ENCODE results near the gene SH3BGRL3. TPM values are rescaled to one million over a fixed set of nuclear protein-coding genes. Genes with fewer than 3 reads are reported as not detected.
A peak's percentile ranks its signal among the peaks of the same experiment; 100 is the strongest.
"Not testable (repeated sequence)": the region's sequence is repeated elsewhere in the genome, so short reads cannot be mapped to it uniquely, and the experiment has no call there.

Gene SH3BGRL3
- total RNA-seq = 10 to 100 TPM; 49.6 to 97.2 (median 56.0) TPM

- TF ChIP-seq EP300 (IDR thresholded peaks at IDR 0.05) (peak in 1 of 2 donors; percentile 90), CTCF (IDR thresholded peaks at IDR 0.05) (peak; percentile 12 to 62 (median 28)), POLR2A (IDR thresholded peaks at IDR 0.05) (peak; percentile 76 to 93)
- Histone ChIP-seq H3K9me3 (no peaks in the 10 kb centered on the region), H3K4me1 (peaks cover 0 to 88% (median 63%) of the 10 kb centered on the region in 4 donors), H3K27me3 (no peaks in the 10 kb centered on the region), H3K27ac (peak within 1 kb of the TSS; percentile 81 to 99 (median 96)), H3K36me3 (peaks cover 0 to 14% (median 0%) of the 10 kb centered on the region in 3 donors), H3K4me3 (peak within 1 kb of the TSS; percentile 76 to 98 (median 85))
- 1% methylated on average over 38 to 39 of the region's 66 CpGs for WGBS, 2 donors
- peak; percentile 80 to 86 for DNase-seq (ENCODE audit: low spot score in 2 of 2)
Observed at GRCh38 chr1:26279456-26280332, at the start of gene SH3BGRL3. TSS of gene SH3BGRL3 (plus strand) at chr1:26280086. CDS start at chr1:26280156, 70 bp downstream.

GRCh38 chr1:26230682-26231081 is 49.2 kb upstream of the SH3BGRL3 start:
- not testable (repeated sequence) for H3K4me3 ChIP-seq; H3K9me3 ChIP-seq; H3K36me3 ChIP-seq; DNase-seq (ENCODE audit: low spot score in 2 of 2); H3K27ac ChIP-seq
- WGBS, 2 donors = 74 to 77% methylated on average over 2 of the region's 2 CpGs
- Histone ChIP-seq H3K4me1 (peaks cover 0 to 11% (median 4%) of the 10 kb centered on the region in 4 donors), H3K27me3 (peaks cover 0 to 20% of the 10 kb centered on the region in 2 donors)

- no peaks in the 10 kb centered on the region for H3K9me3 ChIP-seq
- no peaks in the 10 kb centered on the region for H3K36me3 ChIP-seq
- peak within 1 kb of the TSS; percentile 60 to 83 (median 64) for H3K4me3 ChIP-seq
- H3K27me3 ChIP-seq = no peaks in the 10 kb centered on the region
- peak within 1 kb of the TSS; percentile 81 to 92 (median 86) for H3K27ac ChIP-seq
- WGBS, 2 donors = 0% methylated on average over 21 to 52 of the region's 73 CpGs
- peaks cover 0 to 15% (median 2%) of the 10 kb centered on the region in 4 donors for H3K4me1 ChIP-seq
- TF ChIP-seq POLR2A (IDR thresholded peaks at IDR 0.05) = peak; percentile 80 to 92
- peak; percentile 59 to 86 for TF ChIP-seq EP300 (IDR thresholded peaks at IDR 0.05)
- TF ChIP-seq CTCF (IDR thresholded peaks at IDR 0.05) = peak; percentile 78 to 93 (median 88)
- peak; percentile 94 to 95 for DNase-seq (ENCODE audit: low spot score in 2 of 2)
Observed at GRCh38 chr1:26233903-26234643, 45.8 kb upstream of the SH3BGRL3 start, which contains the start of gene CEP85. TSS of gene CEP85 (plus strand) at chr1:26234200. CDS start at chr1:26239784, 5,584 bp downstream.

DNA sequence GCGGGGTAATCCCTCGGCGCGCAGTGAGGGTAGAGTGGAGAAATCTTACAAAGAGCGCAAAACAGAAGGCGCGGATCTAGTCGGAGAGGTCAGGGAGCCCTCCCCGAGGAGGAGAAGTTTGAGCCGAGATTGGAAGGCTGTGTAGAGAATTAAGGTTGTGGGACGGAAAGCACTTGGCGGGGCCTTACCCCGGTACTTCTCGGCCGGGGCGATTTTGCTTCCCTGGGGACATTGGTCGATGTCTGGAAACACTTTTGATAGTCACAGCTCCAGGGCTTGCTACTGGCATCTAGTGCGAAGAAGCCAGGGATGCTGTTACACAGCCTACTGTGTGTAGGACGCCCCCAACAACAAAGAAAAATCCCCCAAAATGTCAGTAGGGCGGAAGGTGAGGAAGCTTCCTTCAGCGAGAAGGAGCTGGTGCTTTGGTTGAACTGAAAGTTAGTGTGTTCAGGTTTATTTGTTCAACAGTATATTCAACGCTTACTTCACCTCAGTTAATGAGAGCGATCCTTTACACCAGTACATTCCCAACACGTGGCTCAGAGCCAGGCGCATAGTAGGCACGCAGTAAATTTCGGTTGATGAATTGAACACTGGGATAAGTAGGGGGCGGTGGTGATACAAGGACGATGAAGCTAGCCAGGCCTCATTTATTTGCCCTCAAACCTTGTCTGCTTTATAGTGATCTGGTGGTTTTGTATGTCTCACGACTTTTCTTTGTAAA is 45.1 kb upstream of the SH3BGRL3 start:
- peak overlapping the region; percentile 60 to 83 (median 64) for H3K4me3 ChIP-seq
- peak in 1 of 2 donors; percentile 12 for DNase-seq (ENCODE audit: low spot score in 2 of 2)
- H3K4me1 ChIP-seq = peaks cover 0 to 22% (median 2%) of the 10 kb centered on the region in 4 donors
- 2 to 3% methylated on average over 29 to 30 of the region's 30 CpGs for WGBS, 2 donors
- TF ChIP-seq CTCF (IDR thresholded peaks at IDR 0.05) (no peak), POLR2A (IDR thresholded peaks at IDR 0.05) (no peak), EP300 (IDR thresholded peaks at IDR 0.05) (no peak)
- H3K36me3 ChIP-seq = no peaks in the 10 kb centered on the region
- H3K27me3 ChIP-seq = no peaks in the 10 kb centered on the region
- peak overlapping the region; percentile 81 to 92 (median 86) for H3K27ac ChIP-seq
- H3K9me3 ChIP-seq = no peaks in the 10 kb centered on the region

All from tibial nerve (tissue), 4 donors.